HG03354 (cell line): ENCODE measurements around the gene AMDHD2.
A peak's percentile ranks its signal among the peaks of the same experiment; 100 is the strongest.

Source experiments
- ATAC-seq: cut with Tn5 transposase; IDR thresholded peaks from one replicate; pipeline ENCODE4 v1.9.1; 2021; ENCODE audit warnings: mild to moderate bottlenecking; ENCODE audit not compliant: unreplicated experiment, poor library complexity, severe bottlenecking

The AMDHD2 gene

GRCh38 chr16:2498531-2499253 lies 21.5 kb upstream of the AMDHD2 start:
- no peak for ATAC-seq

- no peak for ATAC-seq
Measured at GRCh38 chr16:2499454-2499853, 20.7 kb upstream of the AMDHD2 start.

GRCh38 chr16:2499890-2500429 lies 20.2 kb upstream of the AMDHD2 start:
- ATAC-seq = no peak

GRCh38 chr16:2500430-2500917 lies 19.7 kb upstream of the AMDHD2 start:
- ATAC-seq = no peak

- peak; percentile 62 for ATAC-seq
Measured at GRCh38 chr16:2500918-2501750, 19.0 kb upstream of the AMDHD2 start.

- no peak for ATAC-seq
Measured at GRCh38 chr16:2501946-2502895, 17.9 kb upstream of the AMDHD2 start.

GRCh38 chr16:2505695-2506094 lies 14.5 kb upstream of the AMDHD2 start:
- ATAC-seq = no peak

GRCh38 chr16:2507052-2507659 lies 13.0 kb upstream of the AMDHD2 start:
- ATAC-seq = peak; percentile 61

- peak; percentile 12 for ATAC-seq
Measured at GRCh38 chr16:2507665-2508064, 12.5 kb upstream of the AMDHD2 start.

- no peak for ATAC-seq
Measured at GRCh38 chr16:2508722-2509400, 11.3 kb upstream of the AMDHD2 start.

GRCh38 chr16:2511128-2511800 lies 8.9 kb upstream of the AMDHD2 start:
- ATAC-seq = no peak

GRCh38 chr16:2511996-2512734 lies 8.0 kb upstream of the AMDHD2 start:
- no peak for ATAC-seq

- no peak for ATAC-seq
Measured at GRCh38 chr16:2512735-2513404, 7.3 kb upstream of the AMDHD2 start.

GRCh38 chr16:2513405-2514332 lies 6.5 kb upstream of the AMDHD2 start, which contains the start of gene ATP6V0C:
Gene ATP6V0C, plus strand, starts transcription at chr16:2513952. Its CDS starts 152 bp downstream, at chr16:2514104.
- ATAC-seq = peak; percentile 62

GRCh38 chr16:2514333-2515179 lies 5.6 kb upstream of the AMDHD2 start:
- no peak for ATAC-seq
